CD4-positive, alpha-beta T cell (primary cell): ENCODE measurements around the gene CEMIP2. TPM values are rescaled to one million over a fixed set of nuclear protein-coding genes. Genes with fewer than 3 reads are reported as not detected.
A peak's percentile ranks its signal among the peaks of the same experiment; 100 is the strongest.

Source experiments
- ATAC-seq: fragments of 200-7000 bp; cut with Tn5 transposase; one replicate; pipeline ENCODE4 v1.10.0; 2022; ENCODE audit warnings: mild to moderate bottlenecking; ENCODE audit not compliant: poor library complexity
- CTCF ChIA-PET: fragments of 350-600 bp; sonication (Branson Sonifier 250); formaldehyde crosslinking; loops from one replicate; lab custom pipeline; 2021; ENCODE audit warnings: antibody characterized with exemption, inconsistent platforms; lab: Charles Lee
- POLR2A ChIA-PET: fragments of 350-600 bp; sonication (Branson Sonifier 250); formaldehyde crosslinking; loops from one replicate; lab custom pipeline; 2021; ENCODE audit warnings: antibody characterized with exemption, inconsistent platforms; lab: Charles Lee
- DNase-seq, 14 experiments: peaks; one replicate each; pipeline ENCODE4 v3.0.0-alpha.2; 2013 to 2020; ENCODE audit warnings: mixed read lengths in 2 of 14
- H3K27ac ChIP-seq, 2 donors: one replicate each; pipeline versions ENCODE4 v1.5.1 to v1.7.0; 2013; ENCODE audit warnings: low read length in 2 of 2, low read depth in 1 of 2, mild to moderate bottlenecking in 1 of 2
- H3K27me3 ChIP-seq, 2 experiments: 1 replicate in 1 of 2; 2 replicates in 1 of 2; pipeline versions ENCODE4 v1.6.1 to v1.7.0; 2013; ENCODE audit warnings: low read length in 2 of 2, control low read depth in 1 of 2, mild to moderate bottlenecking in 1 of 2, moderate library complexity in 1 of 2; ENCODE audit not compliant: insufficient read depth in 2 of 2, control insufficient read depth in 1 of 2
- H3K36me3 ChIP-seq: one replicate; pipeline ENCODE4 v1.6.1; 2013; ENCODE audit warnings: low read length, control low read depth; ENCODE audit not compliant: insufficient read depth
- H3K4me1 ChIP-seq: one replicate; pipeline ENCODE4 v1.6.1; 2013; ENCODE audit warnings: low read length, control low read depth; ENCODE audit not compliant: insufficient read depth
- H3K4me3 ChIP-seq: one replicate; pipeline ENCODE4 v1.5.1; 2013; ENCODE audit warnings: mild to moderate bottlenecking, low read length, moderate library complexity
- H3K9me3 ChIP-seq, 2 experiments: 1 replicate in 1 of 2; 2 replicates in 1 of 2; pipeline versions ENCODE4 v1.6.1 to v1.7.0; 2013; ENCODE audit warnings: low read length in 2 of 2, mild to moderate bottlenecking in 2 of 2, control low read depth in 1 of 2, moderate library complexity in 1 of 2; ENCODE audit not compliant: control insufficient read depth in 1 of 2, insufficient read depth in 1 of 2
- H3K27ac Mint-ChIP-seq: one replicate; pipeline ENCODE4 v1.8.0; 2020; ENCODE audit warnings: mixed read lengths
- H3K27me3 Mint-ChIP-seq: one replicate; pipeline ENCODE4 v1.8.0; 2021; ENCODE audit warnings: mixed read lengths
- H3K36me3 Mint-ChIP-seq: one replicate; pipeline ENCODE4 v1.8.0; 2021; ENCODE audit warnings: low read depth, mixed read lengths
- H3K4me1 Mint-ChIP-seq: one replicate; pipeline ENCODE4 v1.8.0; 2021; ENCODE audit warnings: low read depth, mixed read lengths
- H3K4me3 Mint-ChIP-seq: one replicate; pipeline ENCODE4 v1.8.0; 2020; ENCODE audit warnings: mild to moderate bottlenecking, mixed read lengths
- H3K9me3 Mint-ChIP-seq: one replicate; pipeline ENCODE4 v1.8.0; 2020; ENCODE audit warnings: mixed read lengths
- CTCF ChIP-seq: fragments of 200-600 bp; IDR thresholded peaks from one replicate; pipeline ENCODE4 v1.8.0; 2022; ENCODE audit warnings: antibody characterized with exemption, mild to moderate bottlenecking
- intact Hi-C, 2 experiments: fragments of 100-400 bp; cut with DNase I in 1 of 2; cut with micrococcal nuclease in 1 of 2; formaldehyde crosslinking; loops; one replicate each; pipeline versions ENCODE4 v1.15.1 to v1.9.0; 2023 to 2025; cut with DNase I, micrococcal nuclease
- total RNA-seq, 174 experiments: library from RNA in 2 of 174; stranded (reverse) in 2 of 174; gene quantifications; one replicate each; pipeline ENCODE4 v1.2.3 and lab custom pipeline; 2021 to 2026

Gene CEMIP2
- total RNA-seq, 2 experiments from 2014 or later, result 301 to 305 TPM

- intact Hi-C loops, result no loop called here
- peaks cover 64% of the 10 kb centered on the region for H3K36me3 Mint-ChIP-seq
- H3K27ac Mint-ChIP-seq, result peak overlapping the region; percentile 11
Measured at GRCh38 chr9:71690063-71690688, 78.1 kb downstream of the CEMIP2 start.

DNA sequence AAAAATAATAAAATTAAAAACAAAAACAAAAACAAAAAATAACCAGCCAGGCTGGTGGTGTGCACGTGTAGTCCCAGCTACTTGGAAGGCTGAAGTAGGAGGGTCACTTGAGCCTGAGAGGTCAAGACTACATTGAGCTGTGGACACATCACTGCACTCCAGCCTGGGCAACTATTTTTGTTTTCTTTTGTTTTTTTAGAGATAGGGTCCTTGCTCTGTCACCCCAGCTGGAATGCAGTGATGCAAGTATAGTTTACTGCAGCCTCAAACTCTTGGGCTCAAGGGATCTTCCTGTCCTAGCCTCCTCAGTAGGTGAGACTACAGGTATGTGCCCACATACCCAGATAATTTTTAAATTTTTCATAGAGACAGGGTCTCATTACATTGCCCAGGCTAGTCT lies 80.6 kb downstream of the CEMIP2 start:
- H3K4me3 Mint-ChIP-seq, result no peak overlapping the region
- H3K9me3 ChIP-seq, result no peaks in the 10 kb centered on the region
- ChIA-PET POLR2A (no interaction called here), CTCF (no interaction called here)
- DNase-seq (no peak), ATAC-seq (no peak)
- H3K27ac Mint-ChIP-seq, result no peak overlapping the region
- no peak overlapping the region for H3K27ac ChIP-seq
- TF ChIP-seq CTCF, result no peak
- H3K4me1 ChIP-seq, result peaks cover 47% of the 10 kb centered on the region
- H3K9me3 Mint-ChIP-seq, result no peaks in the 10 kb centered on the region
- no peaks in the 10 kb centered on the region for H3K27me3 ChIP-seq
- peaks cover 22% of the 10 kb centered on the region for H3K36me3 ChIP-seq
- peaks cover 62% of the 10 kb centered on the region for H3K36me3 Mint-ChIP-seq
- no peak overlapping the region for H3K4me3 ChIP-seq
- intact Hi-C loops, result loop anchor here in 1 of 2 experiments (5.0 to 10.0 kb wide), 2 partner anchors 60 to 1263 kb away; no protein-coding TSS in a partner anchor
- no peaks in the 10 kb centered on the region for H3K27me3 Mint-ChIP-seq
- H3K4me1 Mint-ChIP-seq, result peaks cover 65% of the 10 kb centered on the region

More at GRCh38 chr9:71690063-71690688, 78.1 kb downstream of the CEMIP2 start:
- no peaks in the 10 kb centered on the region for H3K27me3 ChIP-seq
- no peak overlapping the region for H3K27ac ChIP-seq
- Mint-ChIP-seq H3K4me3 (no peak overlapping the region), H3K4me1 (peaks cover 47% of the 10 kb centered on the region), H3K9me3 (no peaks in the 10 kb centered on the region), H3K27me3 (no peaks in the 10 kb centered on the region)
- peaks cover 30% of the 10 kb centered on the region for H3K4me1 ChIP-seq
- POLR2A ChIA-PET, result no interaction called here
- H3K9me3 ChIP-seq, result no peaks in the 10 kb centered on the region
- CTCF ChIA-PET, result no interaction called here
- ATAC-seq (no peak), DNase-seq (peak in 2 of 14 experiments; percentile 9 to 19)
- H3K4me3 ChIP-seq, result no peak overlapping the region
- no peak for TF ChIP-seq CTCF
- H3K36me3 ChIP-seq, result peaks cover 40% of the 10 kb centered on the region

- peaks cover 75% of the 10 kb centered on the region for H3K4me1 Mint-ChIP-seq
- no peak for TF ChIP-seq CTCF
- Histone ChIP-seq H3K4me3 (no peak overlapping the region), H3K27ac (no peak overlapping the region), H3K27me3 (no peaks in the 10 kb centered on the region), H3K9me3 (no peaks in the 10 kb centered on the region), H3K36me3 (peaks cover 22% of the 10 kb centered on the region), H3K4me1 (peaks cover 47% of the 10 kb centered on the region)
- ChIA-PET POLR2A (interaction anchor here (0.7 to 2.2 kb wide), 12 partner anchors 10 to 225 kb away, joined by 3 to 21 read pairs (median 5); partner anchors contain the start of genes ABHD17B, C9orf85 and CEMIP2), CTCF (interaction anchor here (1.1 kb wide), 1 partner anchor 83 kb away, joined by 7 read pairs; no protein-coding TSS in a partner anchor)
- intact Hi-C loops, result loop anchor here in 1 of 2 experiments (5.0 to 10.0 kb wide), 2 partner anchors 61 to 1261 kb away; no protein-coding TSS in a partner anchor
- peaks cover 58% of the 10 kb centered on the region for H3K36me3 Mint-ChIP-seq
- DNase-seq (peak in 1 of 14 experiments; percentile 8), ATAC-seq (no peak)
- H3K4me3 Mint-ChIP-seq, result peak overlapping the region; percentile 42
- peak overlapping the region; percentile 18 for H3K27ac Mint-ChIP-seq
- H3K27me3 Mint-ChIP-seq, result no peaks in the 10 kb centered on the region
- H3K9me3 Mint-ChIP-seq, result no peaks in the 10 kb centered on the region
Measured at GRCh38 chr9:71685988-71686387, 82.3 kb downstream of the CEMIP2 start.
